ENCODE measurements around the gene ZNF12.
A peak's percentile ranks its signal among the peaks of the same experiment; 100 is the strongest.
"Not testable (repeated sequence)": the region's sequence is repeated elsewhere in the genome, so short reads cannot be mapped to it uniquely, and the experiment has no call there.

ZNF12 gene

GRCh38 chr7:6706666-6707407, at the start of gene ZNF12:
ZNF12 (minus strand) TSS chr7:6706947; CDS start chr7:6705173, 1,774 bp downstream.
- peak; percentile 92 for DNase-seq (ENCODE audit: low spot score)

- not testable (repeated sequence) for DNase-seq (ENCODE audit: low spot score)
These were observed 47.2 kb upstream of the ZNF12 start, which contains the start of gene RSPH10B2 for GRCh38 chr7:6753964-6754363. RSPH10B2 (plus strand) TSS chr7:6754103; CDS start chr7:6757678, 3,575 bp downstream.

- DNase-seq (ENCODE audit: low spot score), result not testable (repeated sequence)
These were observed 43.4 kb upstream of the ZNF12 start for GRCh38 chr7:6750173-6750572.

GRCh38 chr7:6749335-6749734, 42.6 kb upstream of the ZNF12 start:
- not testable (repeated sequence) for DNase-seq (ENCODE audit: low spot score)

GRCh38 chr7:6744410-6745100, 37.8 kb upstream of the ZNF12 start:
- DNase-seq (ENCODE audit: low spot score), result not testable (repeated sequence)

GRCh38 chr7:6738415-6738814, 31.7 kb upstream of the ZNF12 start:
- not testable (repeated sequence) for DNase-seq (ENCODE audit: low spot score)

- no peak for DNase-seq (ENCODE audit: low spot score)
These were observed 23.5 kb upstream of the ZNF12 start for GRCh38 chr7:6730343-6730633.

- peak; percentile 85 for DNase-seq (ENCODE audit: low spot score)
These were observed 23.0 kb upstream of the ZNF12 start for GRCh38 chr7:6729492-6730342.

- not testable (repeated sequence) for DNase-seq (ENCODE audit: low spot score)
These were observed 22.2 kb upstream of the ZNF12 start for GRCh38 chr7:6728893-6729491.

- no peak for DNase-seq (ENCODE audit: low spot score)
These were observed 20.9 kb upstream of the ZNF12 start for GRCh38 chr7:6727663-6728062.

- not testable (repeated sequence) for DNase-seq (ENCODE audit: low spot score)
These were observed 19.6 kb upstream of the ZNF12 start for GRCh38 chr7:6726341-6726740.

GRCh38 chr7:6725003-6725402, 18.3 kb upstream of the ZNF12 start:
- no peak for DNase-seq (ENCODE audit: low spot score)

GRCh38 chr7:6724351-6724750, 17.6 kb upstream of the ZNF12 start:
- not testable (repeated sequence) for DNase-seq (ENCODE audit: low spot score)

GRCh38 chr7:6718124-6718523, 11.4 kb upstream of the ZNF12 start:
- no peak for DNase-seq (ENCODE audit: low spot score)

GRCh38 chr7:6715898-6716297, 9.2 kb upstream of the ZNF12 start:
- DNase-seq (ENCODE audit: low spot score), result not testable (repeated sequence)

- no peak for DNase-seq (ENCODE audit: low spot score)
These were observed 7.6 kb upstream of the ZNF12 start for GRCh38 chr7:6714360-6714759.

- DNase-seq (ENCODE audit: low spot score), result no peak
These were observed 3.1 kb upstream of the ZNF12 start for GRCh38 chr7:6709808-6710207.

- DNase-seq (ENCODE audit: low spot score), result no peak
These were observed 1.6 kb upstream of the ZNF12 start for GRCh38 chr7:6708304-6708703.

- peak; percentile 21 for DNase-seq (ENCODE audit: low spot score)
These were observed 635 bp downstream of the ZNF12 start for GRCh38 chr7:6705959-6706665.

GRCh38 chr7:6701860-6702259, 4.9 kb downstream of the ZNF12 start:
- DNase-seq (ENCODE audit: low spot score), result no peak

GRCh38 chr7:6700793-6701192, 6.0 kb downstream of the ZNF12 start:
- no peak for DNase-seq (ENCODE audit: low spot score)
